Activated T-cell treated with anti-CD3 and anti-CD28 coated beads, Interleukin-2, amount 50 U/mL, for 4 hours (primary cell): ENCODE results near the gene LGALS7. TPM values are rescaled to one million over a fixed set of nuclear protein-coding genes. Genes with fewer than 3 reads are reported as not detected.
"Not testable (repeated sequence)": the region's sequence is repeated elsewhere in the genome, so short reads cannot be mapped to it uniquely, and the experiment has no call there.

Experiments
- ATAC-seq, 2 donors: fragments of 200-7000 bp; cut with Tn5 transposase; one replicate each; pipeline ENCODE4 v1.10.0; 2021
- DNase-seq: peaks from one replicate; pipeline ENCODE4 v3.0.0-alpha.2; 2020
- H3K27me3 Mint-ChIP-seq: one replicate; pipeline ENCODE4 v1.8.0; 2021; ENCODE audit warnings: low read depth, mixed read lengths
- H3K36me3 Mint-ChIP-seq: one replicate; pipeline ENCODE4 v1.8.0; 2022; ENCODE audit warnings: mixed read lengths; ENCODE audit not compliant: insufficient read depth
- H3K4me1 Mint-ChIP-seq: one replicate; pipeline ENCODE4 v1.8.0; 2021; ENCODE audit warnings: low read depth, mixed read lengths
- H3K4me3 Mint-ChIP-seq: one replicate; pipeline ENCODE4 v1.8.0; 2021; ENCODE audit warnings: mild to moderate bottlenecking, moderate library complexity, mixed read lengths
- H3K9me3 Mint-ChIP-seq: one replicate; pipeline ENCODE4 v1.8.0; 2021; ENCODE audit warnings: mixed read lengths
- total RNA-seq, 3 donors: library from RNA; stranded (reverse); gene quantifications; one replicate each; pipeline ENCODE4 v1.2.1, GENCODE V29; 2021

Gene LGALS7
- total RNA-seq, 3 donors from 2014 or later, result not detected

- peak; percentile 79 to 81 for ATAC-seq
- H3K4me1 Mint-ChIP-seq, result not testable (repeated sequence)
These were observed 2.4 kb downstream of the LGALS7 start for GRCh38 chr19:38770949-38771275.

GRCh38 chr19:38770228-38770948 lies 2.9 kb downstream of the LGALS7 start:
- peak overlapping the region; percentile 35 for H3K4me3 Mint-ChIP-seq
- not testable (repeated sequence) for H3K27me3 Mint-ChIP-seq, H3K9me3 Mint-ChIP-seq

More at GRCh38 chr19:38770949-38771275, 2.4 kb downstream of the LGALS7 start:
- H3K36me3 Mint-ChIP-seq, DNase-seq, H3K27me3 Mint-ChIP-seq, H3K4me3 Mint-ChIP-seq, H3K9me3 Mint-ChIP-seq: not testable (repeated sequence)

GRCh38 chr19:38769635-38770211 lies 3.6 kb downstream of the LGALS7 start:
- H3K4me3 Mint-ChIP-seq, result peak overlapping the region; percentile 36
- H3K36me3 Mint-ChIP-seq, result no peaks in the 10 kb centered on the region
- ATAC-seq (peak; percentile 86 to 88), DNase-seq (peak; percentile 93)
- H3K9me3 Mint-ChIP-seq, result no peaks in the 10 kb centered on the region
- H3K27me3 Mint-ChIP-seq, result no peaks in the 10 kb centered on the region
- peaks cover 6% of the 10 kb centered on the region for H3K4me1 Mint-ChIP-seq

More at GRCh38 chr19:38770228-38770948, 2.9 kb downstream of the LGALS7 start:
- DNase-seq, H3K36me3 Mint-ChIP-seq, H3K4me1 Mint-ChIP-seq: not testable (repeated sequence)
- ATAC-seq, result peak; percentile 23 to 29

GRCh38 chr19:38766276-38767047 lies 6.9 kb downstream of the LGALS7 start:
- Mint-ChIP-seq H3K36me3 (no peaks in the 10 kb centered on the region), H3K4me3 (no peak overlapping the region), H3K27me3 (no peaks in the 10 kb centered on the region), H3K9me3 (no peaks in the 10 kb centered on the region), H3K4me1 (peaks cover 6% of the 10 kb centered on the region)
- no peak for DNase-seq
- no peak for ATAC-seq

- Mint-ChIP-seq H3K27me3 (no peaks in the 10 kb centered on the region), H3K4me3 (no peak overlapping the region), H3K9me3 (no peaks in the 10 kb centered on the region), H3K36me3 (no peaks in the 10 kb centered on the region), H3K4me1 (peaks cover 6% of the 10 kb centered on the region)
- ATAC-seq (no peak), DNase-seq (no peak)
These were observed 8.1 kb downstream of the LGALS7 start for GRCh38 chr19:38765214-38765613.

GRCh38 chr19:38763795-38764220 lies 9.5 kb downstream of the LGALS7 start:
- no peaks in the 10 kb centered on the region for H3K36me3 Mint-ChIP-seq
- no peak overlapping the region for H3K4me3 Mint-ChIP-seq
- DNase-seq, result no peak
- no peaks in the 10 kb centered on the region for H3K27me3 Mint-ChIP-seq
- ATAC-seq, result no peak
- no peaks in the 10 kb centered on the region for H3K4me1 Mint-ChIP-seq
- no peaks in the 10 kb centered on the region for H3K9me3 Mint-ChIP-seq

GRCh38 chr19:38761884-38762389 lies 11.4 kb downstream of the LGALS7 start:
- H3K4me3 Mint-ChIP-seq, ATAC-seq, H3K9me3 Mint-ChIP-seq, H3K27me3 Mint-ChIP-seq, H3K36me3 Mint-ChIP-seq, DNase-seq, H3K4me1 Mint-ChIP-seq: not testable (repeated sequence)

- H3K4me1 Mint-ChIP-seq, H3K9me3 Mint-ChIP-seq, H3K27me3 Mint-ChIP-seq, ATAC-seq, DNase-seq, H3K36me3 Mint-ChIP-seq, H3K4me3 Mint-ChIP-seq: not testable (repeated sequence)
These were observed 12.4 kb downstream of the LGALS7 start for GRCh38 chr19:38760805-38761517.

GRCh38 chr19:38759590-38760003 lies 13.7 kb downstream of the LGALS7 start:
- H3K27me3 Mint-ChIP-seq, result no peaks in the 10 kb centered on the region
- H3K36me3 Mint-ChIP-seq, result no peaks in the 10 kb centered on the region
- no peaks in the 10 kb centered on the region for H3K4me1 Mint-ChIP-seq

GRCh38 chr19:38754196-38754595 lies 19.1 kb downstream of the LGALS7 start:
- DNase-seq, H3K9me3 Mint-ChIP-seq, H3K4me3 Mint-ChIP-seq, ATAC-seq, H3K36me3 Mint-ChIP-seq, H3K27me3 Mint-ChIP-seq, H3K4me1 Mint-ChIP-seq: not testable (repeated sequence)

More at GRCh38 chr19:38759590-38760003, 13.7 kb downstream of the LGALS7 start:
- DNase-seq (no peak), ATAC-seq (no peak)
- no peak overlapping the region for H3K4me3 Mint-ChIP-seq
- H3K9me3 Mint-ChIP-seq, result peaks cover 3% of the 10 kb centered on the region

GRCh38 chr19:38753783-38754182 lies 19.5 kb downstream of the LGALS7 start:
- H3K9me3 Mint-ChIP-seq, ATAC-seq, H3K36me3 Mint-ChIP-seq, DNase-seq, H3K27me3 Mint-ChIP-seq, H3K4me1 Mint-ChIP-seq, H3K4me3 Mint-ChIP-seq: not testable (repeated sequence)

GRCh38 chr19:38745316-38745715 lies 28.0 kb downstream of the LGALS7 start:
- Mint-ChIP-seq H3K4me3 (no peak overlapping the region), H3K36me3 (no peaks in the 10 kb centered on the region), H3K9me3 (no peaks in the 10 kb centered on the region), H3K27me3 (no peaks in the 10 kb centered on the region), H3K4me1 (no peaks in the 10 kb centered on the region)
- DNase-seq (no peak), ATAC-seq (no peak)

- Mint-ChIP-seq H3K9me3 (no peaks in the 10 kb centered on the region), H3K4me1 (peaks cover under 1% of the 10 kb centered on the region), H3K36me3 (no peaks in the 10 kb centered on the region), H3K27me3 (no peaks in the 10 kb centered on the region), H3K4me3 (no peak overlapping the region)
- no peak for DNase-seq
- no peak for ATAC-seq
These were observed 28.4 kb downstream of the LGALS7 start for GRCh38 chr19:38744874-38745273.

- Mint-ChIP-seq H3K4me3 (no peak within 1 kb of the TSS), H3K36me3 (no peaks in the 10 kb centered on the region), H3K9me3 (no peaks in the 10 kb centered on the region), H3K27me3 (no peaks in the 10 kb centered on the region), H3K4me1 (peaks cover 7% of the 10 kb centered on the region)
- no peak for ATAC-seq
- no peak for DNase-seq
These were observed 29.0 kb downstream of the LGALS7 start, which contains the start of gene CAPN12 for GRCh38 chr19:38744298-38744681. CAPN12 (minus strand) TSS chr19:38744474; CDS start chr19:38744165, 309 bp downstream.
